Measurements from ENCODE around the gene RALGPS2. TPM values are rescaled to one million over a fixed set of nuclear protein-coding genes. Genes with fewer than 3 reads are reported as not detected.

RALGPS2 gene
- total RNA-seq, 1 experiment from 2014 or later = 41.4 TPM

DNA sequence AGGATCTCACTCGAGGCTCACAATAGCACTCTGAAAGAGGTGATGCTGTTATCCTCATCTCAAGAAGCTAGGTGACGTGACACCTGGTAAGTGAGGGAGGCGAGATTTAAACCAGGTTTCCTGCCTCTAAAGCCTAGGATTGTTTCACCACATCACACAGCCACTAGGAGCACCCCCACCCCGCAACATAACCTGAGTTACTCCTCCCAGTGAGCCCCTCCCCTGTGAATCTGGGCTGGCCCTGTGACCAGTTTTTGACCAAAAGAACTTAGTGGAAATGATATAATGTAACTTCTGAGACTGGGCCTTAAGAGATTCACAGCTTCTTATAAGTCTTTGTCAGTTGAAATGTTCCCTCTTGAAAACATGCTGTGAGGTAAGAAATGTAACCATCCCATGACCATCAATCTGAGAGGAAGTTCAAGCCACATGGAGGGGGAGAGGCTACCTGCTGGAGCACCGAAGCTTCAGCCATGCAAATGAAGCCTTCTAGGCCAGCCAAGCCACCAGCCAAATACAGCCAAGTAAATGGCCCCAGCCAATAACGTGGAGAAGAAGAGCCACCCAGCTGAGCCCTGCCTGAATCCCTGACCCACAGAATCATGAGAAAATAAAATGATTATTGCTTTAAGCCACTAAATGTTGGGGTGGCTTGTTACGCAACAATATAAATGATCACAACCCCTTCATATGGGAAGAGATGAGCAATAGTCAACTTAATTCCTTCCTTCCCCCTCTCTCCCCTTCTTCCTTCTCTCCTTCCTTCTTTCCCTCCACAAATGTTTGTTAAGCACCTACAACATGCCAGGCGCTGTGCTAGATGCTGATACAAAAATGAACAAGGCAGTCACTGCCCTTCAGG lies 239.7 kb downstream of the RALGPS2 start:
- Histone ChIP-seq H3K27me3 (ENCODE audit: control insufficient read depth, insufficient read depth, low read length) (no peaks in the 10 kb centered on the region), H3K4me3 (ENCODE audit: insufficient read depth, low read depth, low read length) (no peak overlapping the region), H3K36me3 (replicated peaks; ENCODE audit: control insufficient read depth, insufficient read depth, low read length) (no peaks in the 10 kb centered on the region)
- DNase-seq = no peak

DNA sequence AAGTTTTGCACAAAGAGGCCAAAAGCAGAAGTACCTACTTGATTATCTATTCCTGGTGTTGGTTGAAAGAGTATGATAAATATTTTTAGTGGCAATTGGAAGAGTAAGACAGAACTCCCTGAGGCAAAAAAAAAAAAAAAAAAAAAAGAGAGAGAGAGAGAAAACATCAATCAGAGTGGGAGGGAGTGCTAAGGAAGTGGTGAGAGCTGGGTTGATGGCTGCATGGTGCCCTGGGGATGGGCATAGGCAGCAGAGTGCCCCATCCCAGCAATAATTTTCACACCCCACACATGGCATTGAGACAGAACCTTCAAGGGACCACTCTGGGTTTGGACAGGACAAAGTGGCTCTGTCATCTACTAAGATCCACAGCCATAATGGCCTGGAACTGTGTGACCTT lies 241.3 kb downstream of the RALGPS2 start:
- Histone ChIP-seq H3K27me3 (ENCODE audit: control insufficient read depth, insufficient read depth, low read length) (no peaks in the 10 kb centered on the region), H3K4me3 (ENCODE audit: insufficient read depth, low read depth, low read length) (no peak overlapping the region), H3K36me3 (replicated peaks; ENCODE audit: control insufficient read depth, insufficient read depth, low read length) (no peaks in the 10 kb centered on the region)
- DNase-seq = no peak

DNA sequence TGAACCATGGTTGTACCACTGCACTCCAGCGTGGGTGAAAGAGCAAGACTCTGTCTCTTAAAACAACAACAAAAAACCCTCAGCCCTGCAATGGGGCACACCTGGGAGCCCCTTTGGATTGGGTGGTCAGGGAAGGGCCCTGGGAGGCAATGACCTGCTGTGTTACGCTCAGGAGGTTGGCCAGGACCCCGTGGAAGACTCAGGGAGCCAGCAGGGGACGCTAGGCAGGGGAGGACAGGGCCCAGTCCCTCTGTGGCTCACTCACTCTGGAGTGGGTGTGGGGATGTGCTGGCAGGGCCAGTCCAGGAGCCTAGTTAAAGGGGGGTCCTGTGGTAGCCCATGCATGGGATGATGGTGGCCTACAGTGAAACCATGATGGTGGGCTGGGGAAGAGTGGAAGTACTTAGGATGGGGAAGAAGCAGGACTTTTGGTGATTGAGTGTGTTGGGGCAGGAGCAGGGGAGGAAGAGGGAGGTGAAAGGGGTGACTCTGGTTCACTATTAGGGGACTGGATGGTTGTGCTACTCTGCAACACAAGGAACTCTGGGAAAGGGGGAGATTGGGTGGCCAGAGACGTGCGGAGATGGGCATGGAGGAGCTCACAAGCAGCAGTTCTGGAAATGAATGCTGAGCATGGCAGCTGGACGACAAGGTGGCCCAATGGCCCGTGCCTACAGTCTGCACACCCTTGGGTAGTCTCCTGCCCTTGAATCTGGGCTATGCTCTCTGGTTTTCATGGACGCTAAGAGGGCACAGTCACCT lies 244.4 kb downstream of the RALGPS2 start:
- DNase-seq = no peak
- H3K27me3 ChIP-seq (ENCODE audit: control insufficient read depth, insufficient read depth, low read length) = no peaks in the 10 kb centered on the region
- H3K4me3 ChIP-seq (ENCODE audit: insufficient read depth, low read depth, low read length) = no peak overlapping the region
- no peaks in the 10 kb centered on the region for H3K36me3 ChIP-seq (replicated peaks; ENCODE audit: control insufficient read depth, insufficient read depth, low read length)

DNA sequence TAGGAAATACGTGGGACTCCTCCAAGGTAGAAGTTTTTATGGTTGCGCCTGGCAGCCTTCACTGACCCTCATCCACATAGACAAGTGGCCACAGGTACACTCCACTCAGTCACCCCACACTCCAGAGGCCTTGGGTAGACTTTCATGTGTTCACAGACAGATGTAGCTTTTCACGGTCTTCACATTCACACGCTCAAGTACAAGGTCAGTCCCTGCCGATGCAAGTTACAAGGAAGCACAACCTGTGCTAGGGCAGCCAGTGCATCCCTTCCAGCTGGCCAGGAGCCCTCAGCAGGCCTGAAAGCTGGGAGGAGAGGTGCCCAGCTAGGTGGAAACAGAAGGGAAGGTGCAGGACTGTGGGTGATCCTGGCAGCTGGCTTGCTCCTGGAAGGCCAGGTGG lies 245.1 kb downstream of the RALGPS2 start:
- H3K36me3 ChIP-seq (replicated peaks; ENCODE audit: control insufficient read depth, insufficient read depth, low read length) = no peaks in the 10 kb centered on the region
- no peak for DNase-seq
- no peaks in the 10 kb centered on the region for H3K27me3 ChIP-seq (ENCODE audit: control insufficient read depth, insufficient read depth, low read length)
- no peak overlapping the region for H3K4me3 ChIP-seq (ENCODE audit: insufficient read depth, low read depth, low read length)

Other genes with a start within 250 kb of the RALGPS2 start
- gene CLEC20A, start 228.3 kb upstream of the RALGPS2 start, total RNA-seq (2014; rRNA removed; shearing (Covaris generic)) = not detected in 2 replicates
- gene TEX35, start 212.1 kb upstream of the RALGPS2 start, total RNA-seq (2014; rRNA removed; shearing (Covaris generic)) = not detected in 2 replicates
- gene ANGPTL1, start 145.8 kb downstream of the RALGPS2 start, total RNA-seq (2014; rRNA removed; shearing (Covaris generic)) = 0.11 TPM in 1 of 2 replicates, not detected in the other